Measurements from ENCODE around the gene HSFX3.
"Not testable (repeated sequence)": the region's sequence is repeated elsewhere in the genome, so short reads cannot be mapped to it uniquely, and the experiment has no call there.

Gene HSFX3

DNA sequence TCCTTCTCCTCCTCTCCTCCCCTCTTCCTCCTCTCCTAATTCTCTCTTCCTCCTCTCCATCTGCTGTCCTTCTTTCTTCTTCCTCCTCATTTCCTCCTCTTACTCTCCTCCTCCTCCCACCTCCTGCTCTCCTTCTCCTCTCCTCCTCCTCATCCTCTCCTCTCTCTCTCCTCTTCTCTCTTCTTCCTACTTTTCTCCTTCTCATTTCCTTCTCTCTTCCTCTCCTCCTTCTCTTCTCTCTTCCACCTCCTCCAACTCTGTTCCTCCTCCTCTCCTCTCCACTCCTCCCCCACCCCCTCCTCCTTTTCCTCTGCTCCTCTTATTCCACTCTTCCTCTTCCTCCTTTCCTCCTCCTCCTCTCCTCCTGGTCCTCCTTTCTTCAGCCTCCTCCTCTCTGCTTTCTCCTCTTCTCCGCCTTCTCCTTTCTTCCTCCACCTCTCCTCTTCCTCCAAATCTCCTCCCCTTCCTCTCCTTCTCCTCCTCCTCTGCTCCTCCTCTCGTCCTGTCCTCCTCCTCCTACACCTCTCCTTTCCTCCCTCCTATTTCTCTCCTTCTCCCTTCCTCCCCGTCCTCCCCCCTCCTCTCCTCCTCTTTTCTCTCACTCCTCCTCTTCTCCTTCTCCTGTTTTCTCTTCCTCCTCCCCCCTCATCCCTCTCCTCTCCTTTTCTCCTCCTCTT lies 14.7 kb downstream of the HSFX3 start:
- H3K27me3 Mint-ChIP-seq; H3K27ac Mint-ChIP-seq; H3K4me3 Mint-ChIP-seq; ATAC-seq (replicated peaks); DNase-seq; H3K9me3 Mint-ChIP-seq: not testable (repeated sequence)
- Mint-ChIP-seq H3K36me3 (peaks cover 4 to 17% of the 10 kb centered on the region in 2 donors), H3K4me1 (peaks cover 17 to 34% of the 10 kb centered on the region in 2 donors)

DNA sequence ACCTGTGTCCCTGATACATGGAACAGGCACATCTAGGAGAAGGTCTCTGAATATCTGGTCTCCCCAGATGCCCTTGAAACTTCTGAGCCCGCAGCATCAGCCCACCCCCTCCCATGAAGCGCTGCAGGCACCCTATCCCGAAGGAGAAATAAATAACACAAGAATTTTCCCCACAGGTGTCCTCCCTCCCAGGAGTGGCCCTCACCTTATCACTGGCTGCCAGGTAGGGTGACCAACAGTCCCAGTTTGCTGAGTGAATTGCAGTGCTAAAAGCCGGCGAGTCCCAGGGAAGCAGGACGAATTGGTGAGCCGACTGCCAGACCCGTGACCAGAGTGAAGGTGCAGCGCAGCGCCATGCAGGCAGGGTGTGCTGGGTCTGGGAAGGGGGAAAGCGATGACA lies 15.7 kb downstream of the HSFX3 start:
- H3K36me3 Mint-ChIP-seq, result peaks cover 7 to 22% of the 10 kb centered on the region in 2 donors
- DNase-seq; H3K4me3 Mint-ChIP-seq; H3K27ac Mint-ChIP-seq; H3K9me3 Mint-ChIP-seq; H3K27me3 Mint-ChIP-seq; ATAC-seq (replicated peaks): not testable (repeated sequence)
- H3K4me1 Mint-ChIP-seq, result peaks cover 15 to 25% of the 10 kb centered on the region in 2 donors

DNA sequence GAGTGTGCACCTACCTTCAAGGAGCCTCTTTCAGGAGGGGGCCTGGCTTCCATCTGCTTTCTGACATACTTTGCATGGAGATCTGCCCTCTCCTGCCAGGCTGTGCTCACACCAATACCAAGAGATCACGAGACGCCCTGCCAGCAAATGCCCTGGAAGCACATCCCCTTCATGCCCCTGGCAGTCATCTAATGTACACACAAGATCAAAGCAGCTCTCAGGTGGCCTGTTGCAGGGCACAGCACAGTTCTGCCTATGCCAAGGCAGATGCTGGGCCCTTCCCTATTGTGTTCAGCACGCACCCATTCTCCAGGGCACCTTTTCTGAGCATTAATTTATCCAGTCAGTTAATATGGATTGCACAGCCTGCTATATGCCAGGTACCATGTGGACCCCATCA lies 16.9 kb downstream of the HSFX3 start:
- H3K27me3 Mint-ChIP-seq; H3K27ac Mint-ChIP-seq; DNase-seq; ATAC-seq (replicated peaks); H3K4me3 Mint-ChIP-seq; H3K9me3 Mint-ChIP-seq: not testable (repeated sequence)
- H3K4me1 Mint-ChIP-seq, result peaks cover 15 to 23% of the 10 kb centered on the region in 2 donors
- peaks cover 7 to 23% of the 10 kb centered on the region in 2 donors for H3K36me3 Mint-ChIP-seq

DNA sequence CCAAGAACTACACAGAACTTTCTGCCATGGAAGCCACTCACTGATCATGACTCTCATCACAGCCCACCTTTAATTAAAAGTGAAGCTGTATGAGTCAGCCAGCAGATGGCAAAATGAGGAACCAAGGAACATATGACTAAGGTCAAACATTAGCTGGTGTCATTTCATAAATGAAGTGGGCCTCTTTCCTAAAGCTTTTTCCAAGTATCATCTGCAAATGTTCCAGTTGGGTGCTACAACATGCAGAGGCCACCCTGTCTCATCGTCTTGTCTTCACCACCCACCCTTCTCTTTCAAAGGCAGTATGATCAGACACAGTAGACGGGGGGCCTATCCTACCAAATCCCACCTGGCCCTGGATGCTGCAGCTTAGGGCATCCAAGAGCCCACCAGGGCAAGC lies 18.1 kb downstream of the HSFX3 start:
- DNase-seq, result no peak
- H3K9me3 Mint-ChIP-seq, result no peaks in the 10 kb centered on the region
- peak overlapping the region in 1 of 2 donors; percentile 39 for H3K4me3 Mint-ChIP-seq
- H3K4me1 Mint-ChIP-seq, result peaks cover 15 to 23% of the 10 kb centered on the region in 2 donors
- H3K27ac Mint-ChIP-seq, result peak overlapping the region; percentile 47
- peak; percentile 95 to 96 for ATAC-seq (replicated peaks)
- H3K27me3 Mint-ChIP-seq, result no peaks in the 10 kb centered on the region
- peaks cover 7 to 23% of the 10 kb centered on the region in 2 donors for H3K36me3 Mint-ChIP-seq

DNA sequence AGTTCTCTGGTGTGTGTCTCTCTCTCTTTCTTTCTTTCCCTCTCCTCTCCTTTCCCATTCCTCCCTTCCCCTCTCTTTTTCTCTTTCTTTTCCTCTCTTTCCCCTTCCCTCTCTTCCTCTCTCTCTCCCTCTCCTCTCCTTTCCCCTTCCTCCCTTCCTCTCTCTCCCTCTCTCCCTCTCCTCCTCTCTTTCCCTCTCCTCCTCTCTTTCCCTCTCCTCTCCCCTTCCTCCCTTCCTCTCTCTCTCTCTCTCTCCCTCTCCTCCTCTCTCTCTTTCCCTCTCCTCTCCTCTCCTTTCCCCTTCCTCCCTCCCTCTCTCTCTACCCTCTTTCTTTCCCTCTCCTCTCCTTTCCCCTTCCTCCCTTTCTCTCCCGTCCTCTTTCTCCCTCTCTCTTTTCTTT lies 21.3 kb downstream of the HSFX3 start:
- Mint-ChIP-seq H3K36me3 (peaks cover 7 to 12% of the 10 kb centered on the region in 2 donors), H3K9me3 (no peaks in the 10 kb centered on the region)
- ATAC-seq (replicated peaks), result no peak

DNA sequence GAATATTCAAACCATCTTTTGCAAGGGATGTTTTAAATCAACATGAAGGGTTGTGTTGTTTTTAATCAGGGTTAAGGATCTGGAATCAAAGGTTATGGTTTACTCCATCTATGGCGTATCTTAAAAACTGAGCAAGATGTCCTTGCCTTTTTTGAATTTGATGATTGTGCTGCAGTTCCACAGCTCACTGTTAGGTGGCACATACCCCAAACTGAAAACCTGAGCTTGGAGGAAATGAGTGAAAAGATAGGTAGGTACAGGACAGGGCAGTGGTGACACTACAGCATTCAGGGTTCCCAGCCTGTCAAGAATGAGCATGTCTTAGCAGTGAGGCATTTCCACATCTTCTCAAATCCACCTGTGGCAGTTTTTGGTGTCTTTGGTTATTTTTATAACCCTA lies 22.0 kb downstream of the HSFX3 start:
- DNase-seq, result no peak
- Mint-ChIP-seq H3K4me1 (peaks cover 16 to 32% of the 10 kb centered on the region in 2 donors), H3K4me3 (no peak overlapping the region), H3K9me3 (no peaks in the 10 kb centered on the region), H3K27me3 (no peaks in the 10 kb centered on the region), H3K27ac (no peak overlapping the region), H3K36me3 (peaks cover 6 to 12% of the 10 kb centered on the region in 2 donors)
- ATAC-seq (replicated peaks), result peak in 1 of 2 donors; percentile 10

More for the DNA sequence above, 21.3 kb downstream of the HSFX3 start:
- H3K4me1 Mint-ChIP-seq, result peaks cover 16 to 34% of the 10 kb centered on the region in 2 donors
- DNase-seq, result no peak
- no peak overlapping the region for H3K4me3 Mint-ChIP-seq
- no peak overlapping the region for H3K27ac Mint-ChIP-seq
- H3K27me3 Mint-ChIP-seq, result no peaks in the 10 kb centered on the region

DNA sequence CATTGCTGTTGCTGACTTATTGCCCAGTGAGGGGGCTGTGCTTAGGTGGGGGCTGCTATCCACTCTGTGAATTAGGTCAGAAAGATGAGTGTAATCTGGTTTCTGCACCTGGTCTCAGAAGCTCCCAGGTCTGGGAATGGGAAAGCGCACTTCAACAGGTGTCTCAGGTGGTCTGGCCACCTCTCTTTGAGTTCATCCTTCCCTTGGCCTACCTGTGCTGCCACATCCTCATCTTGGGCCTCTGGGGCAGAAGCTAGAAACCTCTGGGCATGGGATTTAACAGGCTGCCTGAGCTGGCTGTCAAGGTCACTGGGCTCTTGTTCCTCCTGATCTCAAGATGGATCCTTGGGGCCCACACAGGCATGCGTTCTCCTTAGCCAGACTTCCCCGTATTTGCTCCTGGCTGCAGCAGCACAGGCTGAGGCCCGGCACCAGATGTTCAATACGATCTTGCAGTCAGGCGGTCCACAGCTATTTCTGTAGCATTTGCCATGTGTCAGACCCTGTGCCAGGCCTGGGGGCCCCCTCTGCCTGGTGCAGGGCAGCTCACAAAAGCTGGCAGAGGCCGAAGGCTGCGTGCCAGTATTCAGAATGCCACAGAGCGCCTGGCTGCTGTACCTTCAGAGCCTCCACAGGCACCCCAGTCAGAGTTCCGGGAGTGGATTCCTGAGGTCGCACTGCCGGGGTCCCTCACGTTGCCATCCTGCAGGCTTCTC lies 23.2 kb downstream of the HSFX3 start:
- not testable (repeated sequence) for H3K9me3 Mint-ChIP-seq; ATAC-seq (replicated peaks); H3K27me3 Mint-ChIP-seq; DNase-seq; H3K36me3 Mint-ChIP-seq
- peak overlapping the region; percentile 80 for H3K27ac Mint-ChIP-seq
- peak overlapping the region in 1 of 2 donors; percentile 27 for H3K4me3 Mint-ChIP-seq
- peaks cover 7 to 19% of the 10 kb centered on the region in 2 donors for H3K4me1 Mint-ChIP-seq

DNA sequence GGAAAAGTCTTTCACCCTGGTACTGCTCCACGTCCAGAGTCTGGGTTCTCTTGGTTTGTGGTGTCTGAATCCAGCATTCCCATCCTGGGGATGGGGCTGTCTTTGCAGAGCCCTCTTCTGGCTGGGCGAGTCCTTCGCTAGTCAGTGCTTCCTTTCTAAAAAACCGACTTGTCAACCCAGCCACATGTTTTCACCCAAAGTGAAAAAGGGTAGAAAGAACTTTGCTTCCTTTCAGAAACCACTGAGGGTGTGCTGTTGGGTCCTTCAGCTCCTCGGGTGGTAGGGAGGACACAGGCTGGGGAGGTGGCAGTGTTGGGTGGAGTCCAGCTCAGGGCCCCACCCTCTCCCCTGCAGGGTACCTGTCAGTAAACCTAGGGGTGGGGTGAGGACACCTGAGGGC lies 23.8 kb downstream of the HSFX3 start:
- DNase-seq, H3K36me3 Mint-ChIP-seq, H3K9me3 Mint-ChIP-seq, H3K27me3 Mint-ChIP-seq: not testable (repeated sequence)
- Mint-ChIP-seq H3K27ac (peak overlapping the region; percentile 80), H3K4me3 (peak overlapping the region in 1 of 2 donors; percentile 8), H3K4me1 (peaks cover 3 to 14% of the 10 kb centered on the region in 2 donors)
- peak; percentile 39 to 54 for ATAC-seq (replicated peaks)

DNA sequence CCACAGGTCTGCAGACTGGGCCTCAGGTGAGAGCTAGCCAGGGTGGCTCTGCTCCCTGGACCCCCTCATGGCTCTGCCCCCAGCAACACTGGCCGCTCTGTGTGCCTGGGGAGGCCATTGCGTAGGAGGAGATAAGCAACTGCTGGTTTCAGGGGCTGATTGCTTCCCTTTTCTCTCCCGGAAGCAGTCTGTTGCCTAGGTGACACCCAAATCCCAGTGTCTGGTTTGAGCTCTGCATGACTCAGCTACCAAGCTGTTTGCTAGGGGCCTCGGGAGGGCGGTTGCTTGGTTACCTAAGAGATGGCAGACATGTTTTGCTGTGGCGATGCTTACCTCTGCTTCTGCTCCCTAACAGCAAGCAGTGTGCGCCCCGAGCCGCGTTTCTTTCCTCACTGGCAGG lies 24.3 kb downstream of the HSFX3 start:
- H3K27me3 Mint-ChIP-seq, result peaks cover 6 to 14% of the 10 kb centered on the region in 2 donors
- not testable (repeated sequence) for H3K27ac Mint-ChIP-seq, H3K36me3 Mint-ChIP-seq, H3K4me3 Mint-ChIP-seq, H3K9me3 Mint-ChIP-seq
- peak; percentile 63 for DNase-seq
- ATAC-seq (replicated peaks), result peak; percentile 94 to 96
- H3K4me1 Mint-ChIP-seq, result peaks cover 1 to 11% of the 10 kb centered on the region in 2 donors

DNA sequence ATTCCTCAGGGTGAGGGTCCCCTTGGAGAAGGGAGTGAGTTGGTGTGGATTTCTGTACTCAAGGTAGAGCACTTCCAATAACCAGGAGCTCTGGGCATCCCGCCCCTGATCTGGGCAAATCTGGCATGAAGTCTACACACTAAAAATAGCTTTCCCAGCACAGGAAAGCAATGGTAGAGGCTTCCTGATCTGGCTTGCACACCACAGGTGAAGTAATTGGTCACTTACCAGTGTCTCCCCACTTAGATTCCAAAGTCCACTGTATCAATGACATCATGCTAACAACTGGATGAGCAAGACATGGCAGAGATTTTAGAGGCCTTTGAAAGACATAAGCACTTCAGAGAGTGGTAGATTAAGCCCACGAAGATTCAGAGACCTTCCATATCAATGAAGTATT lies 26.8 kb downstream of the HSFX3 start:
- H3K9me3 Mint-ChIP-seq, result no peaks in the 10 kb centered on the region
- H3K4me3 Mint-ChIP-seq, result no peak overlapping the region
- ATAC-seq (replicated peaks) (no peak), DNase-seq (no peak)
- no peaks in the 10 kb centered on the region for H3K36me3 Mint-ChIP-seq
- H3K27me3 Mint-ChIP-seq, result peaks cover 13 to 31% of the 10 kb centered on the region in 2 donors
- H3K27ac Mint-ChIP-seq, result no peak overlapping the region
- H3K4me1 Mint-ChIP-seq, result peaks cover 1 to 11% of the 10 kb centered on the region in 2 donors

DNA sequence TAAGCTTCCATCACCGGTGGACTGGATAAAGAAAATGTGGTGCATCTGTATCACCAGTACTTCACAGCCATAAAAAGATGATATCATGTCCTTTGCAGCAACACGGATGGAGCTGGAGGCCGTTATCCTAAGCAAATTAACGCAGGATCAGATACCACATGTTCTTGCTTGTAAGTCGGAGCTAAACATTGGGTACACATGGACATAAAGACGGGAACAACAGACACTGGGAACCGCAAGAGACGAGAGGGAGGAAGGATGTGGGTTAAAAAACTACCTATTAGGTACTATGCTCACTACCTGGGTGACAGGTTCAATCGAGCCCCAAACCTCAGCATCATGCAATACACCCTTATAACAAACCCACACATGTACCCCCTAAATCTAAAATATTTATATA lies 28.3 kb downstream of the HSFX3 start:
- ATAC-seq (replicated peaks) (no peak), DNase-seq (no peak)
- Mint-ChIP-seq H3K36me3 (no peaks in the 10 kb centered on the region), H3K4me3 (no peak overlapping the region), H3K27ac (no peak overlapping the region), H3K9me3 (no peaks in the 10 kb centered on the region), H3K4me1 (peaks cover 2 to 15% of the 10 kb centered on the region in 2 donors), H3K27me3 (peaks cover 18 to 31% of the 10 kb centered on the region in 2 donors)

DNA sequence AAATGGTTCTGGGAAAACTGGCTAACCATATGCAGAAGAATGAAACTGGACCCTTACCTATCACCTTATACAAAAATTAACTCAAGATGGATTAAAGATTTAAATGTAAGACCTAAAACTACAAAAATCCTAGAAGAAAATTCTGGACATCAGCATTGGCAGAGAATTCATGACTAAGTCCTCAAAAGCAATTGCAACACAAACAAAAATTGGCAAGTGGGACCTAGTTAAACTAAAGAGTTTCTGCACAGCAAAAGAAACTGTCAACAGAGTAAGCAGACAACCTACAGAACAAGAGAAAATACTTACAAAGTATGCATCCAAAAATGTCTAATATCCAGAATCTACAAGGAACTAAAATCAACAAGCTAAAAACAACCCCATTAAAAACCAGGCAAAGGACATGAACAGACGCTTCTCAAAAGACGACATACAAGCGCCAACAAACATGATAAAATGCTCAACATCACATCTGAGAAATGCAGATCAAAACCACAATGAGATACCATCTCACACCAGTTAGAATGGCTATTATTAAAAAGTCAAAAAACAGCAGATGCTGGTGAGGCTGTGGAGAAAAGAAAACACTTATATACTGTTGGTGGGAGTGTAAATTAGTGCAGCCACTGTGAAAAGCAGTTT lies 29.0 kb downstream of the HSFX3 start:
- not testable (repeated sequence) for DNase-seq; H3K9me3 Mint-ChIP-seq; H3K36me3 Mint-ChIP-seq; H3K4me3 Mint-ChIP-seq; H3K27ac Mint-ChIP-seq; ATAC-seq (replicated peaks)
- Mint-ChIP-seq H3K27me3 (peaks cover 18 to 35% of the 10 kb centered on the region in 2 donors), H3K4me1 (peaks cover 7 to 22% of the 10 kb centered on the region in 2 donors)

DNA sequence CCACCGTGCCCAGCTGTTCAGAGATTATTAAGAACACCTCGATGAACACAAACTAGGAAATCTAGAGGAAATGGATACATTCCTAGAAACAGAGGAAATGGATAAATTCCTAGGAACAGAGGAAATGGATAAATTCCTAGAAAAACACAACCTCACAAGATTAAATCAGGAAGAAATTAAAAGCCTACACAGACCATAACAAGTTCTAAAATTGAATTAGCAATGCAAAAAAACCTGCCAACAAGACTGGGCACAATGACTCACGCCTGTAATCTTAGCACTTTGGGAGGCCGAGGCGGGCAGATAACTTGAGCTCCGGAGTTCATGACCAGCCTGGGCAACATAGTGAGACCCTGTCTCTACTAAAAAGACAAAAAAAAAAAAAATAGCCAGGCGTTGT lies 31.5 kb downstream of the HSFX3 start:
- Mint-ChIP-seq H3K9me3 (no peaks in the 10 kb centered on the region), H3K36me3 (peaks cover 0 to 3% of the 10 kb centered on the region in 2 donors), H3K4me3 (no peak overlapping the region), H3K4me1 (peaks cover 9 to 17% of the 10 kb centered on the region in 2 donors), H3K27me3 (peaks cover 18 to 37% of the 10 kb centered on the region in 2 donors), H3K27ac (no peak overlapping the region)
- DNase-seq (no peak), ATAC-seq (replicated peaks) (no peak)

DNA sequence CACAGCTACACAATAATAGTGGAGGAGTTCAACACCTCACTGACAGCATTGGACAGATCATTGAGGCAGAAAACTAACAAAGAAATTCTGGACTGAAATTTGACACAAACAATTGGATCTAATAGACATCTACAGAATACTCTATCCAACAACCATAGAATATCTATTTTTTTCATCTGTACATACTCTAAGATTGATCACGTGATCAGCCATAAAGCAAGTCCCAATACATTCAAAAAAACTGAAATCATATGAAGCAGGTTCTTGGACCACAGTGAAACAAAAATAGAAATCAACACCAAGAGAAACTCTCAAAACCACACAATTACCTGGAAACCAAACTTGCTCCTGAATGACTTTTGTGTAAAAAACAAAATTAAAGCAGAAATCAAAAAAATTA lies 32.4 kb downstream of the HSFX3 start:
- H3K4me1 Mint-ChIP-seq, result peaks cover 11 to 23% of the 10 kb centered on the region in 2 donors
- H3K9me3 Mint-ChIP-seq, result no peaks in the 10 kb centered on the region
- peaks cover 0 to 3% of the 10 kb centered on the region in 2 donors for H3K36me3 Mint-ChIP-seq
- ATAC-seq (replicated peaks) (no peak), DNase-seq (no peak)
- no peak overlapping the region for H3K4me3 Mint-ChIP-seq
- no peak overlapping the region for H3K27ac Mint-ChIP-seq
- H3K27me3 Mint-ChIP-seq, result peaks cover 18 to 36% of the 10 kb centered on the region in 2 donors
